NCI-H748 treated with DMSO at 0.1 percent for 48 hours (cell line): ENCODE results near the gene PELI3.
"Not testable (repeated sequence)": the region's sequence is repeated elsewhere in the genome, so short reads cannot be mapped to it uniquely, and the experiment has no call there.

ENCODE experiments used
- DNase-seq: peaks from one replicate; lab custom pipeline; 2025; lab: John Stamatoyannopoulos, UW

The PELI3 gene

GRCh38 chr11:66448523-66448922 lies 18.2 kb upstream of the PELI3 start:
- no peak for DNase-seq

- DNase-seq = no peak
Measured at GRCh38 chr11:66450560-66450959, 16.1 kb upstream of the PELI3 start.

GRCh38 chr11:66451663-66452062 lies 15.0 kb upstream of the PELI3 start:
- no peak for DNase-seq

- no peak for DNase-seq
Measured at GRCh38 chr11:66454247-66454646, 12.5 kb upstream of the PELI3 start.

- no peak for DNase-seq
Measured at GRCh38 chr11:66454828-66455227, 11.9 kb upstream of the PELI3 start.

- DNase-seq = no peak
Measured at GRCh38 chr11:66457826-66458225, 8.9 kb upstream of the PELI3 start.

GRCh38 chr11:66459138-66459778 lies 7.4 kb upstream of the PELI3 start:
- DNase-seq = no peak

GRCh38 chr11:66462010-66462409 lies 4.7 kb upstream of the PELI3 start:
- no peak for DNase-seq

- DNase-seq = no peak
Measured at GRCh38 chr11:66462911-66463310, 3.8 kb upstream of the PELI3 start.

GRCh38 chr11:66464116-66464515 lies 2.6 kb upstream of the PELI3 start:
- DNase-seq = not testable (repeated sequence)

- DNase-seq = no peak
Measured at GRCh38 chr11:66464916-66465315, 1.8 kb upstream of the PELI3 start.

- no peak for DNase-seq
Measured at GRCh38 chr11:66465373-66466224, 1.1 kb upstream of the PELI3 start.

- no peak for DNase-seq
Measured at GRCh38 chr11:66467034-66467659, 442 bp downstream of the PELI3 start.

- DNase-seq = peak; percentile 14
Measured at GRCh38 chr11:66467756-66468155, 1.1 kb downstream of the PELI3 start.

GRCh38 chr11:66468691-66469090 lies 2.0 kb downstream of the PELI3 start:
- no peak for DNase-seq

- no peak for DNase-seq
Measured at GRCh38 chr11:66469441-66469840, 2.7 kb downstream of the PELI3 start.

GRCh38 chr11:66470015-66470414 lies 3.3 kb downstream of the PELI3 start:
- DNase-seq = no peak

GRCh38 chr11:66471142-66471541 lies 4.4 kb downstream of the PELI3 start:
- DNase-seq = no peak

- DNase-seq = no peak
Measured at GRCh38 chr11:66472054-66472453, 5.3 kb downstream of the PELI3 start.

- DNase-seq = no peak
Measured at GRCh38 chr11:66473167-66473566, 6.5 kb downstream of the PELI3 start.

- DNase-seq = no peak
Measured at GRCh38 chr11:66473608-66474515, 7.2 kb downstream of the PELI3 start.
